ENCODE data around the gene KSR1.

- no peak for TF ChIP-seq EZH2 (IDR thresholded peaks at IDR 0.05; ENCODE audit: low read depth, unreplicated experiment)
- TF ChIP-seq CTCF (conservative IDR thresholded peaks at IDR 0.05; ENCODE audit: low read depth in 2 of 2), result no peak
- TF ChIP-seq, protein P1, sequence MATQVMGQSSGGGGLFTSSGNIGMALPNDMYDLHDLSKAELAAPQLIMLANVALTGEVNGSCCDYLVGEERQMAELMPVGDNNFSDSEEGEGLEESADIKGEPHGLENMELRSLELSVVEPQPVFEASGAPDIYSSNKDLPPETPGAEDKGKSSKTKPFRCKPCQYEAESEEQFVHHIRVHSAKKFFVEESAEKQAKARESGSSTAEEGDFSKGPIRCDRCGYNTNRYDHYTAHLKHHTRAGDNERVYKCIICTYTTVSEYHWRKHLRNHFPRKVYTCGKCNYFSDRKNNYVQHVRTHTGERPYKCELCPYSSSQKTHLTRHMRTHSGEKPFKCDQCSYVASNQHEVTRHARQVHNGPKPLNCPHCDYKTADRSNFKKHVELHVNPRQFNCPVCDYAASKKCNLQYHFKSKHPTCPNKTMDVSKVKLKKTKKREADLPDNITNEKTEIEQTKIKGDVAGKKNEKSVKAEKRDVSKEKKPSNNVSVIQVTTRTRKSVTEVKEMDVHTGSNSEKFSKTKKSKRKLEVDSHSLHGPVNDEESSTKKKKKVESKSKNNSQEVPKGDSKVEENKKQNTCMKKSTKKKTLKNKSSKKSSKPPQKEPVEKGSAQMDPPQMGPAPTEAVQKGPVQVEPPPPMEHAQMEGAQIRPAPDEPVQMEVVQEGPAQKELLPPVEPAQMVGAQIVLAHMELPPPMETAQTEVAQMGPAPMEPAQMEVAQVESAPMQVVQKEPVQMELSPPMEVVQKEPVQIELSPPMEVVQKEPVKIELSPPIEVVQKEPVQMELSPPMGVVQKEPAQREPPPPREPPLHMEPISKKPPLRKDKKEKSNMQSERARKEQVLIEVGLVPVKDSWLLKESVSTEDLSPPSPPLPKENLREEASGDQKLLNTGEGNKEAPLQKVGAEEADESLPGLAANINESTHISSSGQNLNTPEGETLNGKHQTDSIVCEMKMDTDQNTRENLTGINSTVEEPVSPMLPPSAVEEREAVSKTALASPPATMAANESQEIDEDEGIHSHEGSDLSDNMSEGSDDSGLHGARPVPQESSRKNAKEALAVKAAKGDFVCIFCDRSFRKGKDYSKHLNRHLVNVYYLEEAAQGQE (IDR thresholded peaks at IDR 0.05; ENCODE audit: unreplicated experiment), result no peak
- TF ChIP-seq POLR2AphosphoS5 (IDR thresholded peaks at IDR 0.05; ENCODE audit: low read depth), result no peak
- TF ChIP-seq, protein P2, sequence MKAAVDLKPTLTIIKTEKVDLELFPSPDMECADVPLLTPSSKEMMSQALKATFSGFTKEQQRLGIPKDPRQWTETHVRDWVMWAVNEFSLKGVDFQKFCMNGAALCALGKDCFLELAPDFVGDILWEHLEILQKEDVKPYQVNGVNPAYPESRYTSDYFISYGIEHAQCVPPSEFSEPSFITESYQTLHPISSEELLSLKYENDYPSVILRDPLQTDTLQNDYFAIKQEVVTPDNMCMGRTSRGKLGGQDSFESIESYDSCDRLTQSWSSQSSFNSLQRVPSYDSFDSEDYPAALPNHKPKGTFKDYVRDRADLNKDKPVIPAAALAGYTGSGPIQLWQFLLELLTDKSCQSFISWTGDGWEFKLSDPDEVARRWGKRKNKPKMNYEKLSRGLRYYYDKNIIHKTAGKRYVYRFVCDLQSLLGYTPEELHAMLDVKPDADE (IDR thresholded peaks at IDR 0.05), result no peak
- TF ChIP-seq STAT1 (IDR thresholded peaks at IDR 0.05; ENCODE audit: unreplicated experiment), result no peak
- no peak for TF ChIP-seq EZH2phosphoT487 (IDR thresholded peaks at IDR 0.05; ENCODE audit: unreplicated experiment)
- no peak for TF ChIP-seq JUNB (IDR thresholded peaks at IDR 0.05; ENCODE audit: unreplicated experiment)
- no peak for TF ChIP-seq ZNF331 (CRISPR knock-in tag; IDR thresholded peaks at IDR 0.05; ENCODE audit: low read depth)
- TF ChIP-seq CREB1 (CRISPR knock-in tag; IDR thresholded peaks at IDR 0.05; ENCODE audit: low read depth), result no peak
- TF ChIP-seq NANOG (IDR thresholded peaks at IDR 0.05; ENCODE audit: borderline replicate concordance), result no peak
- TF ChIP-seq, protein P3, sequence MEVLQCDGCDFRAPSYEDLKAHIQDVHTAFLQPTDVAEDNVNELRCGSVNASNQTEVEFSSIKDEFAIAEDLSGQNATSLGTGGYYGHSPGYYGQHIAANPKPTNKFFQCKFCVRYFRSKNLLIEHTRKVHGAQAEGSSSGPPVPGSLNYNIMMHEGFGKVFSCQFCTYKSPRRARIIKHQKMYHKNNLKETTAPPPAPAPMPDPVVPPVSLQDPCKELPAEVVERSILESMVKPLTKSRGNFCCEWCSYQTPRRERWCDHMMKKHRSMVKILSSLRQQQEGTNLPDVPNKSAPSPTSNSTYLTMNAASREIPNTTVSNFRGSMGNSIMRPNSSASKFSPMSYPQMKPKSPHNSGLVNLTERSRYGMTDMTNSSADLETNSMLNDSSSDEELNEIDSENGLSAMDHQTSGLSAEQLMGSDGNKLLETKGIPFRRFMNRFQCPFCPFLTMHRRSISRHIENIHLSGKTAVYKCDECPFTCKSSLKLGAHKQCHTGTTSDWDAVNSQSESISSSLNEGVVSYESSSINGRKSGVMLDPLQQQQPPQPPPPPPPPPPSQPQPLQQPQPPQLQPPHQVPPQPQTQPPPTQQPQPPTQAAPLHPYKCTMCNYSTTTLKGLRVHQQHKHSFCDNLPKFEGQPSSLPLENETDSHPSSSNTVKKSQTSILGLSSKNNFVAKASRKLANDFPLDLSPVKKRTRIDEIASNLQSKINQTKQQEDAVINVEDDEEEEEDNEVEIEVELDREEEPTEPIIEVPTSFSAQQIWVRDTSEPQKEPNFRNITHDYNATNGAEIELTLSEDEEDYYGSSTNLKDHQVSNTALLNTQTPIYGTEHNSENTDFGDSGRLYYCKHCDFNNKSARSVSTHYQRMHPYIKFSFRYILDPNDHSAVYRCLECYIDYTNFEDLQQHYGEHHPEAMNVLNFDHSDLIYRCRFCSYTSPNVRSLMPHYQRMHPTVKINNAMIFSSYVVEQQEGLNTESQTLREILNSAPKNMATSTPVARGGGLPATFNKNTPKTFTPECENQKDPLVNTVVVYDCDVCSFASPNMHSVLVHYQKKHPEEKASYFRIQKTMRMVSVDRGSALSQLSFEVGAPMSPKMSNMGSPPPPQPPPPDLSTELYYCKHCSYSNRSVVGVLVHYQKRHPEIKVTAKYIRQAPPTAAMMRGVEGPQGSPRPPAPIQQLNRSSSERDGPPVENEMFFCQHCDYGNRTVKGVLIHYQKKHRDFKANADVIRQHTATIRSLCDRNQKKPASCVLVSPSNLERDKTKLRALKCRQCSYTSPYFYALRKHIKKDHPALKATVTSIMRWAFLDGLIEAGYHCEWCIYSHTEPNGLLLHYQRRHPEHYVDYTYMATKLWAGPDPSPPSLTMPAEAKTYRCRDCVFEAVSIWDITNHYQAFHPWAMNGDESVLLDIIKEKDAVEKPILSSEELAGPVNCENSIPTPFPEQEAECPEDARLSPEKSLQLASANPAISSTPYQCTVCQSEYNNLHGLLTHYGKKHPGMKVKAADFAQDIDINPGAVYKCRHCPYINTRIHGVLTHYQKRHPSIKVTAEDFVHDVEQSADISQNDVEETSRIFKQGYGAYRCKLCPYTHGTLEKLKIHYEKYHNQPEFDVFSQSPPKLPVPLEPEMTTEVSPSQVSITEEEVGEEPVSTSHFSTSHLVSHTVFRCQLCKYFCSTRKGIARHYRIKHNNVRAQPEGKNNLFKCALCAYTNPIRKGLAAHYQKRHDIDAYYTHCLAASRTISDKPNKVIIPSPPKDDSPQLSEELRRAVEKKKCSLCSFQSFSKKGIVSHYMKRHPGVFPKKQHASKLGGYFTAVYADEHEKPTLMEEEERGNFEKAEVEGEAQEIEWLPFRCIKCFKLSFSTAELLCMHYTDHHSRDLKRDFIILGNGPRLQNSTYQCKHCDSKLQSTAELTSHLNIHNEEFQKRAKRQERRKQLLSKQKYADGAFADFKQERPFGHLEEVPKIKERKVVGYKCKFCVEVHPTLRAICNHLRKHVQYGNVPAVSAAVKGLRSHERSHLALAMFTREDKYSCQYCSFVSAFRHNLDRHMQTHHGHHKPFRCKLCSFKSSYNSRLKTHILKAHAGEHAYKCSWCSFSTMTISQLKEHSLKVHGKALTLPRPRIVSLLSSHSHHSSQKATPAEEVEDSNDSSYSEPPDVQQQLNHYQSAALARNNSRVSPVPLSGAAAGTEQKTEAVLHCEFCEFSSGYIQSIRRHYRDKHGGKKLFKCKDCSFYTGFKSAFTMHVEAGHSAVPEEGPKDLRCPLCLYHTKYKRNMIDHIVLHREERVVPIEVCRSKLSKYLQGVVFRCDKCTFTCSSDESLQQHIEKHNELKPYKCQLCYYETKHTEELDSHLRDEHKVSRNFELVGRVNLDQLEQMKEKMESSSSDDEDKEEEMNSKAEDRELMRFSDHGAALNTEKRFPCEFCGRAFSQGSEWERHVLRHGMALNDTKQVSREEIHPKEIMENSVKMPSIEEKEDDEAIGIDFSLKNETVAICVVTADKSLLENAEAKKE (CRISPR knock-in tag; IDR thresholded peaks at IDR 0.05), result no peak
These were observed 96.1 kb downstream of the KSR1 start for GRCh38 chr17:27552276-27552732.
